ENCODE results near the gene CCDC185. TPM values are rescaled to one million over a fixed set of nuclear protein-coding genes. Genes with fewer than 3 reads are reported as not detected.

CCDC185 gene
- total and polyA plus RNA-seq, 2 experiments from 2014 or later: 0.56 TPM; not detected in 1

DNA sequence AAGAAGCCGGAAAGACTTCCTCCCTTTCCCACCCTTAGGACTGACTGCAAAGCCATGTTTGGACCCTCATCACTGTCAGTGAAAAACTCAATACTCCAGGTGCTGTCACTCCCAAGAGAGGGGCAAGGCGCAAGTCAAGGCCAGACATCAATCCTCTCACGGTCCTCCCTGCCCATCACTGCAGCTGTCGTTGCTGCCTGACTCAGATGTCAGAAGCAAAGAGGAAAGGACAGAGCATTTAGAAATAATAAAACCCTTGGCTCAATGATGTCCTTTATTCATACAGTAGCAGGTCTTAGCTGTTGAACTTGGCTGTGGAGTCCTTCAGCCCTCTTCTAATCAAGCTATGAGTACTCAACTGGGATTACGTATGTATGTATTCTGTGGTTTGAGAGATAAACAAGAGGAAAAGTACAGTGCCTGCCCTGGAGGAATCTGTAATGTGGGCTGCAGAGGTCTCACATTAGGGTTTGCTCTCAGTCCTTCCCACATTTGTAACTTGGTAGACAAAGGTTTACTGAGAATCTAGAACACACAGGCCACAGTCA lies 42.8 kb upstream of the CCDC185 start (continued):
- TF ChIP-seq, protein P1, sequence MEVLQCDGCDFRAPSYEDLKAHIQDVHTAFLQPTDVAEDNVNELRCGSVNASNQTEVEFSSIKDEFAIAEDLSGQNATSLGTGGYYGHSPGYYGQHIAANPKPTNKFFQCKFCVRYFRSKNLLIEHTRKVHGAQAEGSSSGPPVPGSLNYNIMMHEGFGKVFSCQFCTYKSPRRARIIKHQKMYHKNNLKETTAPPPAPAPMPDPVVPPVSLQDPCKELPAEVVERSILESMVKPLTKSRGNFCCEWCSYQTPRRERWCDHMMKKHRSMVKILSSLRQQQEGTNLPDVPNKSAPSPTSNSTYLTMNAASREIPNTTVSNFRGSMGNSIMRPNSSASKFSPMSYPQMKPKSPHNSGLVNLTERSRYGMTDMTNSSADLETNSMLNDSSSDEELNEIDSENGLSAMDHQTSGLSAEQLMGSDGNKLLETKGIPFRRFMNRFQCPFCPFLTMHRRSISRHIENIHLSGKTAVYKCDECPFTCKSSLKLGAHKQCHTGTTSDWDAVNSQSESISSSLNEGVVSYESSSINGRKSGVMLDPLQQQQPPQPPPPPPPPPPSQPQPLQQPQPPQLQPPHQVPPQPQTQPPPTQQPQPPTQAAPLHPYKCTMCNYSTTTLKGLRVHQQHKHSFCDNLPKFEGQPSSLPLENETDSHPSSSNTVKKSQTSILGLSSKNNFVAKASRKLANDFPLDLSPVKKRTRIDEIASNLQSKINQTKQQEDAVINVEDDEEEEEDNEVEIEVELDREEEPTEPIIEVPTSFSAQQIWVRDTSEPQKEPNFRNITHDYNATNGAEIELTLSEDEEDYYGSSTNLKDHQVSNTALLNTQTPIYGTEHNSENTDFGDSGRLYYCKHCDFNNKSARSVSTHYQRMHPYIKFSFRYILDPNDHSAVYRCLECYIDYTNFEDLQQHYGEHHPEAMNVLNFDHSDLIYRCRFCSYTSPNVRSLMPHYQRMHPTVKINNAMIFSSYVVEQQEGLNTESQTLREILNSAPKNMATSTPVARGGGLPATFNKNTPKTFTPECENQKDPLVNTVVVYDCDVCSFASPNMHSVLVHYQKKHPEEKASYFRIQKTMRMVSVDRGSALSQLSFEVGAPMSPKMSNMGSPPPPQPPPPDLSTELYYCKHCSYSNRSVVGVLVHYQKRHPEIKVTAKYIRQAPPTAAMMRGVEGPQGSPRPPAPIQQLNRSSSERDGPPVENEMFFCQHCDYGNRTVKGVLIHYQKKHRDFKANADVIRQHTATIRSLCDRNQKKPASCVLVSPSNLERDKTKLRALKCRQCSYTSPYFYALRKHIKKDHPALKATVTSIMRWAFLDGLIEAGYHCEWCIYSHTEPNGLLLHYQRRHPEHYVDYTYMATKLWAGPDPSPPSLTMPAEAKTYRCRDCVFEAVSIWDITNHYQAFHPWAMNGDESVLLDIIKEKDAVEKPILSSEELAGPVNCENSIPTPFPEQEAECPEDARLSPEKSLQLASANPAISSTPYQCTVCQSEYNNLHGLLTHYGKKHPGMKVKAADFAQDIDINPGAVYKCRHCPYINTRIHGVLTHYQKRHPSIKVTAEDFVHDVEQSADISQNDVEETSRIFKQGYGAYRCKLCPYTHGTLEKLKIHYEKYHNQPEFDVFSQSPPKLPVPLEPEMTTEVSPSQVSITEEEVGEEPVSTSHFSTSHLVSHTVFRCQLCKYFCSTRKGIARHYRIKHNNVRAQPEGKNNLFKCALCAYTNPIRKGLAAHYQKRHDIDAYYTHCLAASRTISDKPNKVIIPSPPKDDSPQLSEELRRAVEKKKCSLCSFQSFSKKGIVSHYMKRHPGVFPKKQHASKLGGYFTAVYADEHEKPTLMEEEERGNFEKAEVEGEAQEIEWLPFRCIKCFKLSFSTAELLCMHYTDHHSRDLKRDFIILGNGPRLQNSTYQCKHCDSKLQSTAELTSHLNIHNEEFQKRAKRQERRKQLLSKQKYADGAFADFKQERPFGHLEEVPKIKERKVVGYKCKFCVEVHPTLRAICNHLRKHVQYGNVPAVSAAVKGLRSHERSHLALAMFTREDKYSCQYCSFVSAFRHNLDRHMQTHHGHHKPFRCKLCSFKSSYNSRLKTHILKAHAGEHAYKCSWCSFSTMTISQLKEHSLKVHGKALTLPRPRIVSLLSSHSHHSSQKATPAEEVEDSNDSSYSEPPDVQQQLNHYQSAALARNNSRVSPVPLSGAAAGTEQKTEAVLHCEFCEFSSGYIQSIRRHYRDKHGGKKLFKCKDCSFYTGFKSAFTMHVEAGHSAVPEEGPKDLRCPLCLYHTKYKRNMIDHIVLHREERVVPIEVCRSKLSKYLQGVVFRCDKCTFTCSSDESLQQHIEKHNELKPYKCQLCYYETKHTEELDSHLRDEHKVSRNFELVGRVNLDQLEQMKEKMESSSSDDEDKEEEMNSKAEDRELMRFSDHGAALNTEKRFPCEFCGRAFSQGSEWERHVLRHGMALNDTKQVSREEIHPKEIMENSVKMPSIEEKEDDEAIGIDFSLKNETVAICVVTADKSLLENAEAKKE (CRISPR knock-in tag; IDR thresholded peaks at IDR 0.05): no peak
- no peak for TF ChIP-seq ZNF114 (CRISPR knock-in tag; IDR thresholded peaks at IDR 0.05)
- no peak for TF ChIP-seq JUNB (IDR thresholded peaks at IDR 0.05; ENCODE audit: unreplicated experiment)
- no peak for TF ChIP-seq NANOG (IDR thresholded peaks at IDR 0.05; ENCODE audit: borderline replicate concordance)
- TF ChIP-seq, protein P2, sequence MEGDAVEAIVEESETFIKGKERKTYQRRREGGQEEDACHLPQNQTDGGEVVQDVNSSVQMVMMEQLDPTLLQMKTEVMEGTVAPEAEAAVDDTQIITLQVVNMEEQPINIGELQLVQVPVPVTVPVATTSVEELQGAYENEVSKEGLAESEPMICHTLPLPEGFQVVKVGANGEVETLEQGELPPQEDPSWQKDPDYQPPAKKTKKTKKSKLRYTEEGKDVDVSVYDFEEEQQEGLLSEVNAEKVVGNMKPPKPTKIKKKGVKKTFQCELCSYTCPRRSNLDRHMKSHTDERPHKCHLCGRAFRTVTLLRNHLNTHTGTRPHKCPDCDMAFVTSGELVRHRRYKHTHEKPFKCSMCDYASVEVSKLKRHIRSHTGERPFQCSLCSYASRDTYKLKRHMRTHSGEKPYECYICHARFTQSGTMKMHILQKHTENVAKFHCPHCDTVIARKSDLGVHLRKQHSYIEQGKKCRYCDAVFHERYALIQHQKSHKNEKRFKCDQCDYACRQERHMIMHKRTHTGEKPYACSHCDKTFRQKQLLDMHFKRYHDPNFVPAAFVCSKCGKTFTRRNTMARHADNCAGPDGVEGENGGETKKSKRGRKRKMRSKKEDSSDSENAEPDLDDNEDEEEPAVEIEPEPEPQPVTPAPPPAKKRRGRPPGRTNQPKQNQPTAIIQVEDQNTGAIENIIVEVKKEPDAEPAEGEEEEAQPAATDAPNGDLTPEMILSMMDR (conservative IDR thresholded peaks at IDR 0.05; ENCODE audit: low read depth in 2 of 2): no peak
- no peak for TF ChIP-seq ZNF331 (CRISPR knock-in tag; IDR thresholded peaks at IDR 0.05; ENCODE audit: low read depth)
- no peak for TF ChIP-seq EZH2 (IDR thresholded peaks at IDR 0.05; ENCODE audit: low read depth, unreplicated experiment)
- TF ChIP-seq ETS1 (IDR thresholded peaks at IDR 0.05): no peak
- no peak for TF ChIP-seq EZH2phosphoT487 (IDR thresholded peaks at IDR 0.05; ENCODE audit: unreplicated experiment)

Data from GM23338 (cell line).